CD4-positive, CD25-positive, alpha-beta regulatory T cell (primary cell): ENCODE data around the gene RTL5. TPM values are rescaled to one million over a fixed set of nuclear protein-coding genes. Genes with fewer than 3 reads are reported as not detected.
A peak's percentile ranks its signal among the peaks of the same experiment; 100 is the strongest.

ENCODE experiments used
- ATAC-seq, 2 donors: fragments of 150-1000 bp; cut with Tn5 transposase; one replicate each; pipeline ENCODE4 v1.10.0; 2021; ENCODE audit warnings: low read depth in 2 of 2, moderate number of reproducible peaks in 2 of 2, moderate library complexity in 1 of 2
- DNase-seq, 3 donors: peaks; one replicate each; pipeline versions ENCODE4 v3.0.0 to v3.0.0-alpha.2; 2012 to 2022; ENCODE audit warnings: mixed read lengths in 1 of 3
- H3K27ac ChIP-seq: one replicate; pipeline ENCODE4 v1.7.0; 2013; ENCODE audit warnings: mild to moderate bottlenecking, low read length; ENCODE audit not compliant: insufficient read depth, poor library complexity, severe bottlenecking
- H3K27me3 ChIP-seq: one replicate; pipeline ENCODE4 v1.7.0; 2013; ENCODE audit warnings: low read length; ENCODE audit not compliant: control insufficient read depth, insufficient read depth
- H3K36me3 ChIP-seq: one replicate; pipeline ENCODE4 v1.7.0; 2013; ENCODE audit warnings: mild to moderate bottlenecking, low read length, moderate library complexity; ENCODE audit not compliant: control insufficient read depth, insufficient read depth
- H3K4me1 ChIP-seq: 2 replicates; pipeline ENCODE4 v1.7.0; 2013; ENCODE audit warnings: mild to moderate bottlenecking, low read length; ENCODE audit not compliant: insufficient read depth, control insufficient read depth, poor library complexity, severe bottlenecking
- H3K4me3 ChIP-seq: one replicate; pipeline ENCODE4 v1.7.0; 2013; ENCODE audit warnings: low read depth, mild to moderate bottlenecking, low read length, moderate library complexity
- H3K9me3 ChIP-seq, 2 experiments: 1 replicate in 1 of 2; 2 replicates in 1 of 2; pipeline ENCODE4 v1.7.0; 2013; ENCODE audit warnings: low read length in 2 of 2, mild to moderate bottlenecking in 1 of 2, moderate library complexity in 1 of 2; ENCODE audit not compliant: control insufficient read depth in 2 of 2
- H3K27ac Mint-ChIP-seq, 3 donors: one replicate each; pipeline ENCODE4 v1.8.0; 2020 to 2022; ENCODE audit warnings: mild to moderate bottlenecking in 3 of 3, mixed read lengths in 3 of 3, moderate library complexity in 2 of 3
- H3K27me3 Mint-ChIP-seq: one replicate; pipeline ENCODE4 v1.8.0; 2022; ENCODE audit warnings: mild to moderate bottlenecking, mixed read lengths
- H3K36me3 Mint-ChIP-seq: one replicate; pipeline ENCODE4 v1.8.0; 2020; ENCODE audit warnings: mixed read lengths
- H3K4me1 Mint-ChIP-seq, 4 donors: one replicate each; pipeline ENCODE4 v1.8.0; 2020 to 2022; ENCODE audit warnings: mixed read lengths in 4 of 4, mild to moderate bottlenecking in 1 of 4
- H3K4me3 Mint-ChIP-seq, 4 donors: one replicate each; pipeline ENCODE4 v1.8.0; 2020 to 2022; ENCODE audit warnings: mild to moderate bottlenecking in 4 of 4, mixed read lengths in 4 of 4, moderate library complexity in 3 of 4
- H3K9me3 Mint-ChIP-seq, 7 donors: one replicate each; pipeline ENCODE4 v1.8.0; 2020 to 2022; ENCODE audit warnings: mixed read lengths in 7 of 7, mild to moderate bottlenecking in 3 of 7, moderate library complexity in 2 of 7
- polyA plus RNA-seq, 4 donors: library from polyadenylated mRNA; unstranded; fragments of 300-500 nt; fragmentation: Illumina TruSeq; gene quantifications; one replicate each; pipeline ENCODE4 v1.2.3, GENCODE V29; 2021
- total RNA-seq: library from RNA; stranded (reverse); gene quantifications from one replicate; pipeline ENCODE4 v1.2.3, GENCODE V29; 2022

The RTL5 gene
- total and polyA plus RNA-seq, 5 donors from 2014 or later = 0.05 to 1.1 (median 0.09) TPM; not detected in 2

GRCh38 chrX:72105436-72105835, 26.3 kb downstream of the RTL5 start:
- no peaks in the 10 kb centered on the region for H3K27me3 ChIP-seq
- no peak overlapping the region for H3K4me3 ChIP-seq
- peaks cover 0 to 3% (median 0%) of the 10 kb centered on the region in 7 donors for H3K9me3 Mint-ChIP-seq
- peaks cover 10% of the 10 kb centered on the region for H3K27me3 Mint-ChIP-seq
- H3K4me3 Mint-ChIP-seq = peak overlapping the region in 3 of 4 donors; percentile 45 to 54 (median 50)
- H3K27ac Mint-ChIP-seq = peak overlapping the region in 2 of 3 donors; percentile 62 to 64
- peak overlapping the region; percentile 55 for H3K27ac ChIP-seq
- H3K9me3 ChIP-seq = no peaks in the 10 kb centered on the region
- no peaks in the 10 kb centered on the region for H3K36me3 Mint-ChIP-seq
- peak; percentile 37 to 70 (median 65) for DNase-seq
- peaks cover 7 to 38% (median 22%) of the 10 kb centered on the region in 4 donors for H3K4me1 Mint-ChIP-seq
- no peaks in the 10 kb centered on the region for H3K36me3 ChIP-seq
- H3K4me1 ChIP-seq = peaks cover 27% of the 10 kb centered on the region
- ATAC-seq = peak; percentile 68

GRCh38 chrX:72102760-72103159, 29.0 kb downstream of the RTL5 start:
- Histone ChIP-seq H3K36me3 (no peaks in the 10 kb centered on the region), H3K4me1 (peaks cover 30% of the 10 kb centered on the region), H3K27ac (no peak overlapping the region), H3K4me3 (no peak overlapping the region), H3K9me3 (no peaks in the 10 kb centered on the region), H3K27me3 (no peaks in the 10 kb centered on the region)
- Mint-ChIP-seq H3K27ac (no peak overlapping the region), H3K36me3 (no peaks in the 10 kb centered on the region), H3K9me3 (peaks cover 0 to 5% (median 0%) of the 10 kb centered on the region in 7 donors), H3K4me1 (peaks cover 10 to 46% (median 23%) of the 10 kb centered on the region in 4 donors), H3K27me3 (peaks cover 10% of the 10 kb centered on the region), H3K4me3 (peak overlapping the region in 1 of 4 donors; percentile 21)
- ATAC-seq = no peak
- DNase-seq = no peak

GRCh38 chrX:72102126-72102525, 29.6 kb downstream of the RTL5 start:
- ATAC-seq (no peak), DNase-seq (no peak)
- peaks cover 5% of the 10 kb centered on the region for H3K27me3 Mint-ChIP-seq
- H3K4me3 ChIP-seq = peak overlapping the region; percentile 26
- peak overlapping the region in 2 of 3 donors; percentile 19 to 78 for H3K27ac Mint-ChIP-seq
- H3K9me3 Mint-ChIP-seq = peaks cover 0 to 5% (median 0%) of the 10 kb centered on the region in 7 donors
- H3K4me1 Mint-ChIP-seq = peaks cover 10 to 42% (median 24%) of the 10 kb centered on the region in 4 donors
- no peaks in the 10 kb centered on the region for H3K36me3 Mint-ChIP-seq
- peak overlapping the region; percentile 52 to 84 (median 66) for H3K4me3 Mint-ChIP-seq
- no peak overlapping the region for H3K27ac ChIP-seq
- H3K9me3 ChIP-seq = no peaks in the 10 kb centered on the region
- H3K36me3 ChIP-seq = no peaks in the 10 kb centered on the region
- H3K4me1 ChIP-seq = peaks cover 30% of the 10 kb centered on the region
- no peaks in the 10 kb centered on the region for H3K27me3 ChIP-seq

GRCh38 chrX:72101597-72102037, 30.1 kb downstream of the RTL5 start:
- peaks cover 10 to 42% (median 26%) of the 10 kb centered on the region in 4 donors for H3K4me1 Mint-ChIP-seq
- H3K4me3 Mint-ChIP-seq = peak overlapping the region; percentile 52 to 84 (median 76)
- Histone ChIP-seq H3K4me3 (no peak overlapping the region), H3K36me3 (no peaks in the 10 kb centered on the region), H3K4me1 (peaks cover 30% of the 10 kb centered on the region), H3K27me3 (no peaks in the 10 kb centered on the region), H3K27ac (peak overlapping the region; percentile 78), H3K9me3 (no peaks in the 10 kb centered on the region)
- peaks cover 0 to 5% (median 0%) of the 10 kb centered on the region in 7 donors for H3K9me3 Mint-ChIP-seq
- H3K36me3 Mint-ChIP-seq = no peaks in the 10 kb centered on the region
- H3K27me3 Mint-ChIP-seq = peaks cover 5% of the 10 kb centered on the region
- DNase-seq (no peak), ATAC-seq (no peak)
- peak overlapping the region in 2 of 3 donors; percentile 19 to 78 for H3K27ac Mint-ChIP-seq

GRCh38 chrX:72100824-72101351, 30.8 kb downstream of the RTL5 start:
- ATAC-seq = peak; percentile 76 to 77

GRCh38 chrX:72100051-72100755, 31.5 kb downstream of the RTL5 start:
- Mint-ChIP-seq H3K4me3 (peak overlapping the region; percentile 42 to 84 (median 76)), H3K27me3 (peaks cover 5% of the 10 kb centered on the region), H3K9me3 (peaks cover 0 to 5% (median 0%) of the 10 kb centered on the region in 7 donors), H3K36me3 (no peaks in the 10 kb centered on the region), H3K27ac (peak overlapping the region in 2 of 3 donors; percentile 71 to 81), H3K4me1 (peaks cover 7 to 44% (median 24%) of the 10 kb centered on the region in 4 donors)
- ATAC-seq (peak; percentile 35 to 38), DNase-seq (peak in 2 of 3 donors; percentile 7 to 28)
- Histone ChIP-seq H3K36me3 (no peaks in the 10 kb centered on the region), H3K4me1 (peaks cover 39% of the 10 kb centered on the region), H3K27me3 (no peaks in the 10 kb centered on the region), H3K27ac (peak overlapping the region; percentile 78), H3K4me3 (peak overlapping the region; percentile 61), H3K9me3 (no peaks in the 10 kb centered on the region)

More at GRCh38 chrX:72100824-72101351, 30.8 kb downstream of the RTL5 start:
- peaks cover 5% of the 10 kb centered on the region for H3K27me3 Mint-ChIP-seq
- H3K4me1 ChIP-seq = peaks cover 33% of the 10 kb centered on the region
- peak overlapping the region in 2 of 3 donors; percentile 71 to 81 for H3K27ac Mint-ChIP-seq
- H3K36me3 Mint-ChIP-seq = no peaks in the 10 kb centered on the region
- H3K4me1 Mint-ChIP-seq = peaks cover 10 to 45% (median 25%) of the 10 kb centered on the region in 4 donors
- H3K9me3 Mint-ChIP-seq = peaks cover 0 to 5% (median 0%) of the 10 kb centered on the region in 7 donors
- DNase-seq = peak; percentile 46 to 84 (median 67)
- peak overlapping the region; percentile 61 for H3K4me3 ChIP-seq
- peak overlapping the region; percentile 42 to 84 (median 76) for H3K4me3 Mint-ChIP-seq
- H3K27me3 ChIP-seq = no peaks in the 10 kb centered on the region
- H3K36me3 ChIP-seq = no peaks in the 10 kb centered on the region
- H3K27ac ChIP-seq = peak overlapping the region; percentile 78
- H3K9me3 ChIP-seq = no peaks in the 10 kb centered on the region

- peaks cover 36% of the 10 kb centered on the region for H3K4me1 ChIP-seq
Observed at GRCh38 chrX:72097098-72097497, 34.6 kb downstream of the RTL5 start.

More at GRCh38 chrX:72097098-72097497, 34.6 kb downstream of the RTL5 start:
- H3K27ac Mint-ChIP-seq = no peak overlapping the region
- H3K36me3 Mint-ChIP-seq = no peaks in the 10 kb centered on the region
- H3K9me3 ChIP-seq = no peaks in the 10 kb centered on the region
- H3K4me1 Mint-ChIP-seq = peaks cover 6 to 42% (median 18%) of the 10 kb centered on the region in 4 donors
- no peak overlapping the region for H3K27ac ChIP-seq
- H3K4me3 Mint-ChIP-seq = no peak overlapping the region
- H3K4me3 ChIP-seq = no peak overlapping the region
- no peaks in the 10 kb centered on the region for H3K27me3 ChIP-seq
- no peaks in the 10 kb centered on the region for H3K36me3 ChIP-seq
- DNase-seq (no peak), ATAC-seq (no peak)
- peaks cover 5% of the 10 kb centered on the region for H3K27me3 Mint-ChIP-seq
- peaks cover 0 to 5% (median 0%) of the 10 kb centered on the region in 7 donors for H3K9me3 Mint-ChIP-seq
